Adrenal gland (tissue), 5 donors: Measurements from ENCODE around the gene ICA1.

Experiments used
- POLR2A ChIP-seq, 2 donors: fragments of 450-650 bp; IDR thresholded peaks; one replicate each; pipeline ENCODE4 v1.6.1; 2017; ENCODE audit warnings: antibody characterized with exemption in 2 of 2, mild to moderate bottlenecking in 2 of 2, moderate library complexity in 1 of 2
- TF ChIP-seq, protein P1 (sequence below), 6 experiments: fragments of 450-650 bp in 4 of 6; fragments of 200-600 bp in 2 of 6; sonication (generic) in 1 of 6; IDR thresholded peaks; 1 replicate in 5 of 6; 2 replicates in 1 of 6; pipeline versions ENCODE4 v1.5.1 to v1.8.0; 2016 to 2021; ENCODE audit warnings: antibody characterized with exemption in 6 of 6, mild to moderate bottlenecking in 2 of 6, moderate library complexity in 1 of 6
- donor health status: DM: no; HTN: no; CAD: no.

DNA sequence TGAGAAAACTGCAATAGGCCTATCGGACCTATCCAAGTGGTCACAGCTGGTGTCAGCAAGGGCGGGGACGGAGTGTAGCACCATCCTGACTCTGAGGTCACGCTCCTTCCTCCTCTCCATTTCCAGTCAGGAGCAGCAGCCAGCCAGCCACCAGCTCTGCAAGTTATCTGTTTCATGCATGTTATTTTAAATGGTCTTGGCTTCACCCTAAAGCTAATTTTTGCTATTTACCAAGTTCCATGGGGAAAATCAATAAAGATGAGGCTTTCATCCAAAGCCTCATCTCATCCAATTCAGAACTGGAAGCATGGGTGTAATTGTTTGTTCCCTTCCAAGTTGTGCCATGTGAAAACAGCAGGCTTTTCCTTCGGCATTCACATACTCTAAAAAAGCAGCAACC, 49.3 kb downstream of the ICA1 start:
- TF ChIP-seq, protein P1, sequence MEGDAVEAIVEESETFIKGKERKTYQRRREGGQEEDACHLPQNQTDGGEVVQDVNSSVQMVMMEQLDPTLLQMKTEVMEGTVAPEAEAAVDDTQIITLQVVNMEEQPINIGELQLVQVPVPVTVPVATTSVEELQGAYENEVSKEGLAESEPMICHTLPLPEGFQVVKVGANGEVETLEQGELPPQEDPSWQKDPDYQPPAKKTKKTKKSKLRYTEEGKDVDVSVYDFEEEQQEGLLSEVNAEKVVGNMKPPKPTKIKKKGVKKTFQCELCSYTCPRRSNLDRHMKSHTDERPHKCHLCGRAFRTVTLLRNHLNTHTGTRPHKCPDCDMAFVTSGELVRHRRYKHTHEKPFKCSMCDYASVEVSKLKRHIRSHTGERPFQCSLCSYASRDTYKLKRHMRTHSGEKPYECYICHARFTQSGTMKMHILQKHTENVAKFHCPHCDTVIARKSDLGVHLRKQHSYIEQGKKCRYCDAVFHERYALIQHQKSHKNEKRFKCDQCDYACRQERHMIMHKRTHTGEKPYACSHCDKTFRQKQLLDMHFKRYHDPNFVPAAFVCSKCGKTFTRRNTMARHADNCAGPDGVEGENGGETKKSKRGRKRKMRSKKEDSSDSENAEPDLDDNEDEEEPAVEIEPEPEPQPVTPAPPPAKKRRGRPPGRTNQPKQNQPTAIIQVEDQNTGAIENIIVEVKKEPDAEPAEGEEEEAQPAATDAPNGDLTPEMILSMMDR (IDR thresholded peaks at IDR 0.05), result no peak
- TF ChIP-seq POLR2A (IDR thresholded peaks at IDR 0.05), result no peak
